ENCODE results near the gene ZNF618.

GRCh38 chr9:114054191-114054690 is 178.1 kb downstream of the ZNF618 start:
- TF ChIP-seq CTCF (conservative IDR thresholded peaks at IDR 0.05; ENCODE audit: low read depth, low read length) (no peak), EZH2 (IDR thresholded peaks at IDR 0.05; ENCODE audit: low read length, unreplicated experiment) (no peak), EZH2phosphoT487 (IDR thresholded peaks at IDR 0.05; ENCODE audit: borderline replicate concordance, low read length) (no peak)

Measured in PC-3 (cell line).